ENCODE measurements around the gene MCTP1.

Gene MCTP1

GRCh38 chr5:94870511-94871183, 414.2 kb downstream of the MCTP1 start:
- Histone ChIP-seq H4K20me1 (ENCODE audit: insufficient read depth, low read length) (no peaks in the 10 kb centered on the region), H3K4me2 (ENCODE audit: low read length) (no peak overlapping the region), H3K27ac (ENCODE audit: low read length) (no peak overlapping the region), H3K9me3 (ENCODE audit: insufficient read depth, low read length) (no peaks in the 10 kb centered on the region), H2AFZ (ENCODE audit: low read depth, low read length) (no peak overlapping the region), H3K4me1 (ENCODE audit: low read length) (no peaks in the 10 kb centered on the region), H3K79me2 (ENCODE audit: low read length) (no peaks in the 10 kb centered on the region), H3K27me3 (ENCODE audit: low read depth, low read length) (no peaks in the 10 kb centered on the region), H3K36me3 (replicated peaks; ENCODE audit: low read depth, low read length) (no peaks in the 10 kb centered on the region), H3K9ac (ENCODE audit: low read length) (no peak overlapping the region), H3K4me3 (ENCODE audit: low read length) (no peak overlapping the region)
- TF ChIP-seq EZH2phosphoT487 (IDR thresholded peaks at IDR 0.05; ENCODE audit: low read depth) (no peak), CTCF (IDR thresholded peaks at IDR 0.05; ENCODE audit: low read depth, low read length) (no peak)

GRCh38 chr5:94869921-94870320, 415.0 kb downstream of the MCTP1 start:
- no peak overlapping the region for H3K4me3 ChIP-seq (ENCODE audit: low read length)
- no peak overlapping the region for H3K4me2 ChIP-seq (ENCODE audit: low read length)
- no peaks in the 10 kb centered on the region for H3K36me3 ChIP-seq (replicated peaks; ENCODE audit: low read depth, low read length)
- TF ChIP-seq CTCF (IDR thresholded peaks at IDR 0.05; ENCODE audit: low read depth, low read length) (no peak), EZH2phosphoT487 (IDR thresholded peaks at IDR 0.05; ENCODE audit: low read depth) (no peak)
- H3K9ac ChIP-seq (ENCODE audit: low read length) = no peak overlapping the region
- H3K27ac ChIP-seq (ENCODE audit: low read length) = no peak overlapping the region
- no peaks in the 10 kb centered on the region for H3K4me1 ChIP-seq (ENCODE audit: low read length)
- no peaks in the 10 kb centered on the region for H3K27me3 ChIP-seq (ENCODE audit: low read depth, low read length)
- H4K20me1 ChIP-seq (ENCODE audit: insufficient read depth, low read length) = no peaks in the 10 kb centered on the region
- H3K9me3 ChIP-seq (ENCODE audit: insufficient read depth, low read length) = no peaks in the 10 kb centered on the region
- no peak overlapping the region for H2AFZ ChIP-seq (ENCODE audit: low read depth, low read length)
- H3K79me2 ChIP-seq (ENCODE audit: low read length) = no peaks in the 10 kb centered on the region

- no peaks in the 10 kb centered on the region for H4K20me1 ChIP-seq (ENCODE audit: insufficient read depth, low read length)
- no peaks in the 10 kb centered on the region for H3K27me3 ChIP-seq (ENCODE audit: low read depth, low read length)
- H3K79me2 ChIP-seq (ENCODE audit: low read length) = no peaks in the 10 kb centered on the region
- no peak overlapping the region for H3K27ac ChIP-seq (ENCODE audit: low read length)
- H2AFZ ChIP-seq (ENCODE audit: low read depth, low read length) = no peak overlapping the region
- H3K36me3 ChIP-seq (replicated peaks; ENCODE audit: low read depth, low read length) = no peaks in the 10 kb centered on the region
- no peak for TF ChIP-seq CTCF (IDR thresholded peaks at IDR 0.05; ENCODE audit: low read depth, low read length)
- TF ChIP-seq EZH2phosphoT487 (IDR thresholded peaks at IDR 0.05; ENCODE audit: low read depth) = no peak
- no peak overlapping the region for H3K9ac ChIP-seq (ENCODE audit: low read length)
- H3K4me1 ChIP-seq (ENCODE audit: low read length) = no peaks in the 10 kb centered on the region
- no peak overlapping the region for H3K4me2 ChIP-seq (ENCODE audit: low read length)
- H3K9me3 ChIP-seq (ENCODE audit: insufficient read depth, low read length) = no peaks in the 10 kb centered on the region
- no peak overlapping the region for H3K4me3 ChIP-seq (ENCODE audit: low read length)
Measured at GRCh38 chr5:94863951-94864350, 420.9 kb downstream of the MCTP1 start.

- H3K4me3 ChIP-seq (ENCODE audit: low read length) = no peak overlapping the region
- no peak overlapping the region for H3K4me2 ChIP-seq (ENCODE audit: low read length)
- no peaks in the 10 kb centered on the region for H3K4me1 ChIP-seq (ENCODE audit: low read length)
- H2AFZ ChIP-seq (ENCODE audit: low read depth, low read length) = no peak overlapping the region
- H3K9ac ChIP-seq (ENCODE audit: low read length) = no peak overlapping the region
- H3K36me3 ChIP-seq (replicated peaks; ENCODE audit: low read depth, low read length) = no peaks in the 10 kb centered on the region
- H3K27ac ChIP-seq (ENCODE audit: low read length) = no peak overlapping the region
- no peaks in the 10 kb centered on the region for H3K27me3 ChIP-seq (ENCODE audit: low read depth, low read length)
- H3K79me2 ChIP-seq (ENCODE audit: low read length) = no peaks in the 10 kb centered on the region
- no peak for TF ChIP-seq CTCF (IDR thresholded peaks at IDR 0.05; ENCODE audit: low read depth, low read length)
- TF ChIP-seq EZH2phosphoT487 (IDR thresholded peaks at IDR 0.05; ENCODE audit: low read depth) = no peak
- no peaks in the 10 kb centered on the region for H4K20me1 ChIP-seq (ENCODE audit: insufficient read depth, low read length)
- no peaks in the 10 kb centered on the region for H3K9me3 ChIP-seq (ENCODE audit: insufficient read depth, low read length)
Measured at GRCh38 chr5:94857111-94857510, 427.8 kb downstream of the MCTP1 start.

Data from OCI-LY3 (cell line).